Colonic mucosa (tissue), 4 donors: Measurements from ENCODE around the gene QRICH2. TPM values are rescaled to one million over a fixed set of nuclear protein-coding genes. Genes with fewer than 3 reads are reported as not detected.
"Not testable (repeated sequence)": the region's sequence is repeated elsewhere in the genome, so short reads cannot be mapped to it uniquely, and the experiment has no call there.

Experiments
- DNase-seq: peaks from one replicate; pipeline ENCODE4 v3.0.0-alpha.2; 2020
- H3K27ac ChIP-seq: fragments of 200-600 bp; one replicate; pipeline ENCODE4 v1.8.0; 2021
- H3K27me3 ChIP-seq: fragments of 200-600 bp; one replicate; pipeline ENCODE4 v1.8.0; 2021
- H3K36me3 ChIP-seq: fragments of 200-600 bp; one replicate; pipeline ENCODE4 v1.8.0; 2021
- H3K4me1 ChIP-seq: fragments of 200-600 bp; one replicate; pipeline ENCODE4 v1.8.0; 2021; ENCODE audit warnings: mild to moderate bottlenecking
- H3K4me3 ChIP-seq: fragments of 200-600 bp; one replicate; pipeline ENCODE4 v1.8.0; 2021
- H3K9ac ChIP-seq, 2 donors: one replicate each; pipeline ENCODE4 v1.7.0; 2013; ENCODE audit warnings: control low read depth in 2 of 2, low read depth in 2 of 2, low read length in 2 of 2
- H3K9me3 ChIP-seq: fragments of 200-600 bp; one replicate; pipeline ENCODE4 v1.8.0; 2021
- CTCF ChIP-seq: fragments of 200-600 bp; IDR thresholded peaks from one replicate; pipeline ENCODE4 v1.8.0; 2022; ENCODE audit warnings: antibody characterized with exemption, mild to moderate bottlenecking
- intact Hi-C: fragments of 100-400 bp; cut with DNase I; formaldehyde crosslinking; loops from one replicate; pipeline ENCODE4 v1.14.1; 2022
- total RNA-seq, 2 donors: library from RNA; stranded (reverse); fragmentation: NEBNext Ultra II Directional in 1 of 2; extraction: Animal tissue kit (Norgen Biotek cat#: 25700) in 1 of 2; gene quantifications; one replicate each; pipeline ENCODE4 v1.2.1, GENCODE V29; 2021
- donor health status: healthy.
- donor health status: DM: no; HTN: no; CAD: no.
- donor health status: DM: no; HTN: no; CAD: no.

QRICH2 gene
- total RNA-seq, 2 donors from 2014 or later: 1.2 to 5.7 TPM

- no peak for TF ChIP-seq CTCF
- Histone ChIP-seq H3K4me1 (peaks cover 12% of the 10 kb centered on the region), H3K9me3 (no peaks in the 10 kb centered on the region), H3K27me3 (no peaks in the 10 kb centered on the region), H3K4me3 (no peak overlapping the region), H3K27ac (no peak overlapping the region), H3K36me3 (no peaks in the 10 kb centered on the region), H3K9ac (no peak overlapping the region)
- DNase-seq: no peak
- intact Hi-C loops: no loop called here
Observed at GRCh38 chr17:76255801-76256429, 52.2 kb downstream of the QRICH2 start.

- Histone ChIP-seq H3K4me3 (no peak overlapping the region), H3K27ac (no peak overlapping the region), H3K27me3 (no peaks in the 10 kb centered on the region), H3K36me3 (no peaks in the 10 kb centered on the region), H3K9ac (no peak overlapping the region), H3K9me3 (no peaks in the 10 kb centered on the region), H3K4me1 (no peaks in the 10 kb centered on the region)
- intact Hi-C loops: no loop called here
- DNase-seq: no peak
- no peak for TF ChIP-seq CTCF
Observed at GRCh38 chr17:76254275-76254674, 53.8 kb downstream of the QRICH2 start.

- no peak overlapping the region for H3K4me3 ChIP-seq
- no peak overlapping the region for H3K9ac ChIP-seq
- H3K27me3 ChIP-seq: no peaks in the 10 kb centered on the region
- H3K27ac ChIP-seq: no peak overlapping the region
- DNase-seq: no peak
- no peaks in the 10 kb centered on the region for H3K9me3 ChIP-seq
- H3K4me1 ChIP-seq: no peaks in the 10 kb centered on the region
- intact Hi-C loops: no loop called here
- TF ChIP-seq CTCF: no peak
- H3K36me3 ChIP-seq: no peaks in the 10 kb centered on the region
Observed at GRCh38 chr17:76253841-76254240, 54.2 kb downstream of the QRICH2 start.

GRCh38 chr17:76252967-76253766 lies 54.9 kb downstream of the QRICH2 start:
- intact Hi-C loops, H3K9ac ChIP-seq, DNase-seq, H3K4me3 ChIP-seq, H3K9me3 ChIP-seq, H3K36me3 ChIP-seq, H3K27me3 ChIP-seq, H3K4me1 ChIP-seq: not testable (repeated sequence)
- peak overlapping the region; percentile 58 for H3K27ac ChIP-seq

GRCh38 chr17:76252040-76252954 lies 55.8 kb downstream of the QRICH2 start:
- intact Hi-C loops: no loop called here
- H3K36me3 ChIP-seq: no peaks in the 10 kb centered on the region
- no peaks in the 10 kb centered on the region for H3K27me3 ChIP-seq
- TF ChIP-seq CTCF: no peak
- H3K9ac ChIP-seq: peak overlapping the region in 1 of 2 donors; percentile 35
- H3K27ac ChIP-seq: peak overlapping the region; percentile 58
- no peaks in the 10 kb centered on the region for H3K9me3 ChIP-seq
- DNase-seq: no peak
- H3K4me1 ChIP-seq: no peaks in the 10 kb centered on the region
- H3K4me3 ChIP-seq: no peak overlapping the region
